HEK293T (cell line): Measurements from ENCODE around the gene RARS2.

Experiments used
- CTCF ChIA-PET: fragments of 350-600 bp; formaldehyde crosslinking; extraction: SDS; loops from one replicate; lab custom pipeline; 2021; ENCODE audit warnings: antibody characterized with exemption, inconsistent platforms; lab: Yijun Ruan, JAX
- POLR2A ChIA-PET: fragments of 350-600 bp; formaldehyde crosslinking; extraction: SDS; loops from one replicate; lab custom pipeline; 2020; ENCODE audit warnings: antibody characterized with exemption, inconsistent platforms; lab: Yijun Ruan, JAX
- DNase-seq: peaks from one replicate; pipeline ENCODE4 v3.0.0; 2012; ENCODE audit warnings: mixed read lengths; ENCODE audit errors: extremely low spot score
- ARNT ChIP-seq: fragments of 450-650 bp; IDR thresholded peaks from 2 replicates; pipeline ENCODE4 v1.6.1; 2017; ENCODE audit warnings: mild to moderate bottlenecking
- BHLHE40 ChIP-seq: fragments of 450-650 bp; IDR thresholded peaks from 2 replicates; pipeline ENCODE4 v1.6.1; 2016; ENCODE audit warnings: mild to moderate bottlenecking, moderate library complexity, borderline replicate concordance
- CTBP1 ChIP-seq: fragments of 450-650 bp; IDR thresholded peaks from 2 replicates; pipeline ENCODE4 v1.6.1; 2016; ENCODE audit warnings: borderline replicate concordance
- ELF4 ChIP-seq: fragments of 450-650 bp; IDR thresholded peaks from 2 replicates; pipeline ENCODE4 v1.6.1; 2017; ENCODE audit warnings: antibody characterized with exemption
- FOXA1 ChIP-seq: fragments of 450-650 bp; IDR thresholded peaks from 2 replicates; pipeline ENCODE4 v1.6.1; 2016; ENCODE audit warnings: mild to moderate bottlenecking
- FOXK2 ChIP-seq: fragments of 450-650 bp; IDR thresholded peaks from 2 replicates; pipeline ENCODE4 v1.6.1; 2016; ENCODE audit warnings: mild to moderate bottlenecking
- FOXM1 ChIP-seq: fragments of 450-650 bp; IDR thresholded peaks from 2 replicates; pipeline ENCODE4 v1.6.1; 2017; ENCODE audit warnings: mild to moderate bottlenecking, borderline replicate concordance
- HDGF ChIP-seq: fragments of 450-650 bp; IDR thresholded peaks from 2 replicates; pipeline ENCODE4 v1.6.1; 2017; ENCODE audit warnings: antibody characterized with exemption, borderline replicate concordance
- L3MBTL2 ChIP-seq: fragments of 450-650 bp; conservative IDR thresholded peaks from 2 replicates; pipeline ENCODE4 v1.6.1; 2016; ENCODE audit warnings: mild to moderate bottlenecking
- LEF1 ChIP-seq: fragments of 450-650 bp; IDR thresholded peaks from 2 replicates; pipeline ENCODE4 v1.6.1; 2017; ENCODE audit warnings: mild to moderate bottlenecking, borderline replicate concordance
- NFRKB ChIP-seq: fragments of 450-650 bp; IDR thresholded peaks from 2 replicates; pipeline ENCODE4 v1.6.1; 2016; ENCODE audit warnings: mild to moderate bottlenecking, moderate library complexity
- SP1 ChIP-seq: fragments of 450-650 bp; IDR thresholded peaks from 2 replicates; pipeline ENCODE4 v1.6.1; 2017
- SUZ12 ChIP-seq: fragments of 450-650 bp; IDR thresholded peaks from 2 replicates; pipeline ENCODE4 v1.6.1; 2016; ENCODE audit warnings: mild to moderate bottlenecking
- TARDBP ChIP-seq: fragments of 450-650 bp; IDR thresholded peaks from 2 replicates; pipeline ENCODE4 v1.6.1; 2016
- ZNF384 ChIP-seq: fragments of 450-650 bp; IDR thresholded peaks from 2 replicates; pipeline ENCODE4 v1.6.1; 2016
- TF ChIP-seq, protein P1 (sequence below): fragments of 450-650 bp; IDR thresholded peaks from 2 replicates; pipeline ENCODE4 v1.6.1; 2016

Gene RARS2

DNA sequence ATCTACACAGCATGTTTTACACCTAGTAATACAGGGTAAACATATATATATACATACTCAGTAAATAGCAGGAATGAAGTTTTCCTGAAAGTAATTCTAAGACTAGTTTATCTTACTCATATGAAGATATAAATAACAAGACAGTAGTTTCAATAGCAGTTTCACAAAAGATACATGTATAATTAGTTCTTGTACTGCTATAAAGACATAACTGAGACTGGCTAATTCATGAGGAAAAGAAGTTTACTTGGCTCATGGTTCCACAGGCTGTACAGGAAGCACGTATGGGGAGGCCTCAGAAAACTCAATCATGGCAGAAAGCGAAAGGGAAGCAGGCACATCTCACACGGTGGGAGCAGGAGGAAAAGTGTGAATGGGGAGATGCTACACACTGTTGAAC, 16.9 kb downstream of the RARS2 start:
- DNase-seq, result no peak
- ChIA-PET POLR2A (interaction anchor here (1.1 kb wide), 1 partner anchor 16 kb away, joined by 5 read pairs; the partner anchor contains the start of gene RARS2), CTCF (no interaction called here)
- TF ChIP-seq L3MBTL2, result no peak

DNA sequence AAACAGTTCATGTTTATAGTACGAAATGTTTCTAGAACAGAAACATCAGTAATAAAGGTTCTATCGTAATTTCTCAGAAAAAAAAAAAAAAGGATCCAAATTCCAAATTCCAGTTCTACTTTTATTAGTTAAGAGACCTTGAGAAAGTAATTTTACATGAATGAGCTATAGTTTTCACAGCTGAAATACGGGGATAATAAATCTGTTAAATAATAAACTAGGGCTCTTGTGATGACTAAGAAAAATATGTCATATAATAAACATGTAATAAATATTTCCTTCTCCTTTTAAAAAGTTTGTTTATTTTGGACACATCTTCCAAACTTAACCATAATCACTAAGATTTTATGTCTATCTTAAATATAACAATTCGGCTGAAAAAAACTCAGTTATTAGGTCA, 17.8 kb downstream of the RARS2 start:
- ChIA-PET CTCF (interaction anchor here (0.6 to 0.7 kb wide), 2 partner anchors 358 to 386 kb away, joined by 3 to 7 read pairs; no protein-coding TSS in a partner anchor), POLR2A (interaction anchor here (1.1 kb wide), 1 partner anchor 17 kb away, joined by 5 read pairs; the partner anchor contains the start of gene RARS2)
- no peak for DNase-seq
- TF ChIP-seq, protein P1, sequence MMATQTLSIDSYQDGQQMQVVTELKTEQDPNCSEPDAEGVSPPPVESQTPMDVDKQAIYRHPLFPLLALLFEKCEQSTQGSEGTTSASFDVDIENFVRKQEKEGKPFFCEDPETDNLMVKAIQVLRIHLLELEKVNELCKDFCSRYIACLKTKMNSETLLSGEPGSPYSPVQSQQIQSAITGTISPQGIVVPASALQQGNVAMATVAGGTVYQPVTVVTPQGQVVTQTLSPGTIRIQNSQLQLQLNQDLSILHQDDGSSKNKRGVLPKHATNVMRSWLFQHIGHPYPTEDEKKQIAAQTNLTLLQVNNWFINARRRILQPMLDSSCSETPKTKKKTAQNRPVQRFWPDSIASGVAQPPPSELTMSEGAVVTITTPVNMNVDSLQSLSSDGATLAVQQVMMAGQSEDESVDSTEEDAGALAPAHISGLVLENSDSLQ, result no peak
- TF ChIP-seq BHLHE40 (no peak), L3MBTL2 (no peak), ELF4 (no peak), LEF1 (no peak), TARDBP (no peak), FOXM1 (no peak), FOXK2 (no peak), HDGF (no peak), ZNF384 (no peak), SP1 (no peak), NFRKB (no peak), CTBP1 (no peak), SUZ12 (no peak), ARNT (no peak), FOXA1 (no peak)

DNA sequence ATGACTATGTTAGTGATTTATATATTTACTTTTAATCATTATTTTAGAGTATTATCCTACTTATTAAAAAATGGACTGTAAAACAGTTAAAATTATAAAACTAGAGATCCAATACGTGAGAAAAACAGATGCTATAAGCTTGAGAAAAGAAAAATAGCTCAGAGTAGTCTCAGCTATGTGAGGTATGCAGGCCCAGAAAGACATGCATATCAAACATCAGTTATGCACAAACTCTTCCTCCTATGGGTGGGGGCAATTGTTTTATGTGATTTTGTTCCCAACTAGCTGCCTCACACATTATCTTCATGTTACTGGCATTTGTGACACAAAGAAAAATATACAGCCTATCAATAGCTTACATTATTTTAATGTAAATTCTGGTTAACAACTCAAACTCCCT, 28.8 kb downstream of the RARS2 start:
- CTCF ChIA-PET, result no interaction called here
- no peak for DNase-seq
- POLR2A ChIA-PET, result no interaction called here
- no peak for TF ChIP-seq BHLHE40
- TF ChIP-seq FOXA1, result no peak
- no peak for TF ChIP-seq HDGF
- no peak for TF ChIP-seq ELF4
- TF ChIP-seq, protein P1, result no peak
- TF ChIP-seq L3MBTL2, result no peak
- TF ChIP-seq ARNT, result no peak
- TF ChIP-seq CTBP1, result no peak
- TF ChIP-seq SP1, result no peak
- TF ChIP-seq NFRKB, result no peak
- no peak for TF ChIP-seq LEF1
- no peak for TF ChIP-seq TARDBP
- TF ChIP-seq FOXM1, result no peak
- no peak for TF ChIP-seq ZNF384
- no peak for TF ChIP-seq SUZ12

DNA sequence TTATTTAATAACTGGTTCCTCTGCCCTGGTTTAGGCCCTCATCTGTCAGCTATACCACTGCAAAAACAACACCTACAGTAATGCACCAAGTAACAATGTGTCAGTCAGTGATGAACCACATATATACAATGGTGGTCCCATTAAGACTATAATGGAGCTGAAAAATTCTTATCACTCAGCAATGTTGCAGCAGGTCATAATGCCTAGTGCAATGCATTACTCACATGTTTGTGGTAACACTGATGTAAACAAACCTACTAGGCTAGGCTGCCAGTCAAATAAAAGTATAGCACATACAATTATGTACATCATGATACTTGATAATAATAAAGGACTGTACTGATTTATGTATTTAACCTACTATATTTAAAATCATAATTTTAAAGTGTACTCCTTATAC, 31.3 kb downstream of the RARS2 start:
- no peak for TF ChIP-seq ELF4
- no peak for TF ChIP-seq NFRKB
- TF ChIP-seq HDGF, result no peak
- ChIA-PET POLR2A (no interaction called here), CTCF (no interaction called here)
- DNase-seq, result no peak

DNA sequence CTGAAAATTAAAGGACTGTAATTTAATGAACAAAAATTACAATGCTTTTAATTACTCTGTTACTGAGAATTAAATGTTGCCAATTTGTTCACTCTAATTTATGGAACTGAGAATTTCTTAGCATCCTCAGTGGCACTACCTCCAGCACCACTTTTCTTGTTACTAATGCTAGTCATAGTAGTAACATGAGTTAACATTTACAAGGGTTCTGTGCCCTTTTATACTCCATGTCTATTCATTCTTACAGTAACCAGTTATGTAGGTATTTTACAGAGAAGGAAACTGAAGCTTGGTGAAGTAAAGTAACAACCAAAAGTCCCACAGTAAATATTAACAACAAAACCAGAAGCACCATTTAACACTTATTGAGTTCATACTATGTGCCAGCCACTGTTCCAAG, 34.3 kb downstream of the RARS2 start:
- DNase-seq, result no peak
- TF ChIP-seq FOXM1, result no peak
- TF ChIP-seq ELF4, result no peak
- no peak for TF ChIP-seq NFRKB
- no peak for TF ChIP-seq ZNF384
- no peak for TF ChIP-seq SP1
- no peak for TF ChIP-seq ARNT
- no peak for TF ChIP-seq FOXA1
- TF ChIP-seq, protein P1, result no peak
- TF ChIP-seq SUZ12, result no peak
- TF ChIP-seq HDGF, result no peak
- TF ChIP-seq FOXK2, result no peak
- no peak for TF ChIP-seq BHLHE40
- TF ChIP-seq CTBP1, result no peak
- no peak for TF ChIP-seq TARDBP
- no peak for TF ChIP-seq LEF1
- ChIA-PET POLR2A (no interaction called here), CTCF (no interaction called here)

DNA sequence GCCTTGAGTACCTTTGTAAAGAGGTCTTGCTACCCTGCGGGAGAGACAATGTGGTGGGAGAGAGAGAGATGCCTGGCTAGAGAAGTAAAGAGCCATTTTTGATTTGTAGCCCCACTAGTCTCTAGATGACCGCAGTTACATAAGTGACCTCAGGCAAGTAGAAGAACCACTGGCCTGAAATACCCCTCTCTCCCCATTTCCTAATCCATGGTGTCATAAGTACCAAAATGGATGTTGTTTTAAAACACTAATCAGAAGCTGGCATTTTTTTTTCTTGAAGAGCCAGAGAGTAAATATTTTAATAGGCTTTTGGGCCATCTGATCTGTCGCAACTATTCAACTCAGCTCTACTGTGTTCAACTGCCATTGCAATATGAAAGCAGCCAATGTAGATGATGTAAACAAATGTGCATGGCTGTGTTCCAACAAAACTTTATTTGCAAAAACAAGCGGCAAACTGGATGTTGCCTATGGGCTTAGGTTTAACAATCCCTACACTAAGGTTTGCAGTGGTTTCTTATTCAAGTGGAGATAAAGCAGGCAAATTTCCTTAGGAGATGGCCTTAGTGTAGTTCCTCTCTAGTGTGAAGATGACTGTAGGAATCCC, 36.5 kb downstream of the RARS2 start:
- POLR2A ChIA-PET, result no interaction called here
- no peak for TF ChIP-seq FOXM1
- TF ChIP-seq, protein P1, result no peak
- no peak for TF ChIP-seq LEF1
- no peak for TF ChIP-seq TARDBP
- no peak for TF ChIP-seq HDGF
- no peak for TF ChIP-seq ZNF384
- no peak for TF ChIP-seq FOXA1

More for the DNA sequence above, 36.5 kb downstream of the RARS2 start:
- DNase-seq, result no peak
- CTCF ChIA-PET, result no interaction called here
